PFSK-1 (cell line): ENCODE results near the gene SND1.

Experiments
- FOXP2 ChIP-seq: optimal IDR thresholded peaks from 2 replicates; pipeline ENCODE3; 2011; ENCODE audit warnings: borderline replicate concordance, control low read depth, inconsistent platforms; ENCODE audit not compliant: insufficient read depth; ENCODE audit errors: extremely low read length, extremely low read depth
- POLR2AphosphoS5 ChIP-seq: IDR thresholded peaks from 2 replicates; pipeline ENCODE4 v1.6.1; 2012; ENCODE audit warnings: low read depth, mild to moderate bottlenecking, control low read depth, low read length, moderate library complexity
- SIN3A ChIP-seq: IDR thresholded peaks from 2 replicates; pipeline ENCODE4 v1.6.1; 2012; ENCODE audit warnings: mild to moderate bottlenecking, low read length, moderate library complexity, borderline replicate concordance; ENCODE audit not compliant: insufficient read depth
- TAF1 ChIP-seq: IDR thresholded peaks from 2 replicates; pipeline ENCODE4 v1.6.1; 2012; ENCODE audit warnings: low read length, control low read depth, borderline replicate concordance; ENCODE audit not compliant: insufficient read depth
- TF ChIP-seq, protein P1 (sequence below), 2 experiments: IDR thresholded peaks; 2 replicates each; pipeline versions ENCODE4 v1.6.1 to v1.8.0; 2011 to 2012; ENCODE audit warnings: low read depth in 2 of 2, low read length in 2 of 2, control low read depth in 1 of 2, inconsistent platforms in 1 of 2, mild to moderate bottlenecking in 1 of 2, moderate library complexity in 1 of 2; ENCODE audit not compliant: insufficient read depth in 1 of 2

DNA sequence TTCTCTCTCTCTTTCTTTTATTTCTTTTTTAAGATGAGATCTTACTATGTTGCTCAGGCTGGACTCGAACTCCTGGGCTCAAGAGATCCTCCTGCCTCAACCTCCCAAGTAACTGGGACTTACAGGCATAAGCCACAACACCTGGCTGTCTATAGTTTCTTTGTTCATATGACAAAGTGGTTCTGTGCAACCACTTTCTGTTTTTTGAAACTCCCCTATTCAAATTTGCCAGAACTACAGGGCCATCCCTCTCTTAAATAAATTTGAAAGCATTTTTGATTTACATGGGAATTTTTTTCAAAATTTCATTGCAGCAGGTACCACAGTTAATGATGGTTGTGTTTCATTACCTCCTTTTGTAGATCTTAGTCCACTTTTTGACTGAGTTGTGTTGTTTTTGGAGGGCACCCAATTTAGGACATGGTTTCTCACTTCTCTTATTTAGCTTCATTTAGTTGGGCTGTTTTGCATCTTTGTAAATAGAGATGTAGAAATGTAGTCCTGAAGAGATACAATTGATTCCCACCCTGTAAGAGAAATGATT, 260.0 kb downstream of the SND1 start:
- no peak for TF ChIP-seq POLR2AphosphoS5
- TF ChIP-seq, protein P1, sequence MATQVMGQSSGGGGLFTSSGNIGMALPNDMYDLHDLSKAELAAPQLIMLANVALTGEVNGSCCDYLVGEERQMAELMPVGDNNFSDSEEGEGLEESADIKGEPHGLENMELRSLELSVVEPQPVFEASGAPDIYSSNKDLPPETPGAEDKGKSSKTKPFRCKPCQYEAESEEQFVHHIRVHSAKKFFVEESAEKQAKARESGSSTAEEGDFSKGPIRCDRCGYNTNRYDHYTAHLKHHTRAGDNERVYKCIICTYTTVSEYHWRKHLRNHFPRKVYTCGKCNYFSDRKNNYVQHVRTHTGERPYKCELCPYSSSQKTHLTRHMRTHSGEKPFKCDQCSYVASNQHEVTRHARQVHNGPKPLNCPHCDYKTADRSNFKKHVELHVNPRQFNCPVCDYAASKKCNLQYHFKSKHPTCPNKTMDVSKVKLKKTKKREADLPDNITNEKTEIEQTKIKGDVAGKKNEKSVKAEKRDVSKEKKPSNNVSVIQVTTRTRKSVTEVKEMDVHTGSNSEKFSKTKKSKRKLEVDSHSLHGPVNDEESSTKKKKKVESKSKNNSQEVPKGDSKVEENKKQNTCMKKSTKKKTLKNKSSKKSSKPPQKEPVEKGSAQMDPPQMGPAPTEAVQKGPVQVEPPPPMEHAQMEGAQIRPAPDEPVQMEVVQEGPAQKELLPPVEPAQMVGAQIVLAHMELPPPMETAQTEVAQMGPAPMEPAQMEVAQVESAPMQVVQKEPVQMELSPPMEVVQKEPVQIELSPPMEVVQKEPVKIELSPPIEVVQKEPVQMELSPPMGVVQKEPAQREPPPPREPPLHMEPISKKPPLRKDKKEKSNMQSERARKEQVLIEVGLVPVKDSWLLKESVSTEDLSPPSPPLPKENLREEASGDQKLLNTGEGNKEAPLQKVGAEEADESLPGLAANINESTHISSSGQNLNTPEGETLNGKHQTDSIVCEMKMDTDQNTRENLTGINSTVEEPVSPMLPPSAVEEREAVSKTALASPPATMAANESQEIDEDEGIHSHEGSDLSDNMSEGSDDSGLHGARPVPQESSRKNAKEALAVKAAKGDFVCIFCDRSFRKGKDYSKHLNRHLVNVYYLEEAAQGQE (IDR thresholded peaks at IDR 0.05; ENCODE audit: insufficient read depth in 1 of 2, low read depth in 2 of 2, low read length in 2 of 2), result no peak
- no peak for TF ChIP-seq SIN3A
- TF ChIP-seq TAF1, result no peak
- TF ChIP-seq FOXP2, result no peak
